Activated T-cell treated with anti-CD3 and anti-CD28 coated beads, Interleukin-2, amount 50 U/mL, for 48 hours (primary cell): ENCODE measurements around the gene PHIP.
"Not testable (repeated sequence)": the region's sequence is repeated elsewhere in the genome, so short reads cannot be mapped to it uniquely, and the experiment has no call there.

Experiments
- DNase-seq, 2 experiments: peaks; one replicate each; pipeline ENCODE4 v3.0.0-alpha.2; 2020

The PHIP gene

GRCh38 chr6:79005497-79005896 lies 72.6 kb downstream of the PHIP start:
- no peak for DNase-seq

GRCh38 chr6:79005024-79005423 lies 73.0 kb downstream of the PHIP start:
- no peak for DNase-seq

GRCh38 chr6:79004239-79004638 lies 73.8 kb downstream of the PHIP start:
- no peak for DNase-seq

- no peak for DNase-seq
Observed at GRCh38 chr6:79001415-79001814, 76.6 kb downstream of the PHIP start.

- DNase-seq, result no peak
Observed at GRCh38 chr6:78999737-79000136, 78.3 kb downstream of the PHIP start.

GRCh38 chr6:78995946-78996345 lies 82.1 kb downstream of the PHIP start:
- DNase-seq, result no peak

DNA sequence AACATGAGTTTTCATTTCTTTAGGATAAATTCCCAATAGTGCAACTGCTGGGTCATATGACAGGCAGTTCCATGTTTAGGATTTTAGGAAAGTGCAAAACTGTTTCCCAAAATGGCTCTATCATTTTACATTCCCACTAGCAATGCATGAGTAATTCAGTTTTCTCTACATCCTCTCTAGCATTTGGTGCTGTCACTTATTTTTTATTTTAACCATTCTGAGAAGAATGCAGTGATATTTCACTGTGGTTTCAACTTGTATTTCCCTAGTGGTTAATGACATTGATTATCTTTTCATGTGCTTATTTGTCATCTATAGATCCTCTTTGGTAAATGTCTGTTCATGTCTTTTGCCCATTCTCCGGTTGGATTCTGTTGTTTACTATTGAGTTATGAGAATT lies 82.7 kb downstream of the PHIP start:
- DNase-seq, result no peak

- DNase-seq, result no peak
Observed at GRCh38 chr6:78993955-78994354, 84.1 kb downstream of the PHIP start.

DNA sequence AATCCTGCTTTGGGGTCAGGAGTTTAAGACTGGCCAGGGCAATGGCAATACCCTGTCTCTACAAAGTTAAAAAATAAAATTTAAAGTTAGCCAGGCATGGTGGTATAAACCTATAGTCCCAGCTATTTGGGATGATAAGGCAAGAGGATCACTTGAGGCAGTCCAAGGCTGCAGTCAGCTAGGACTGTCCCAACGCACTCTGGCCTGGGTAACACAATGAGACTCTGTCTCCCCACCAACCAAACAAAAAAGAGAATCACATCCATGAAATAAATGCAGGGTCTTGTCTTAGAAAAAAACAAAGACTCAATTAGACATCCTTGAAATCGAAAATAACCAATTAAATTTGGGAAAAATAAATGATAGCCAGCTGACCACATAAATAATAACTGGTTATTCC lies 88.9 kb downstream of the PHIP start:
- no peak for DNase-seq

DNA sequence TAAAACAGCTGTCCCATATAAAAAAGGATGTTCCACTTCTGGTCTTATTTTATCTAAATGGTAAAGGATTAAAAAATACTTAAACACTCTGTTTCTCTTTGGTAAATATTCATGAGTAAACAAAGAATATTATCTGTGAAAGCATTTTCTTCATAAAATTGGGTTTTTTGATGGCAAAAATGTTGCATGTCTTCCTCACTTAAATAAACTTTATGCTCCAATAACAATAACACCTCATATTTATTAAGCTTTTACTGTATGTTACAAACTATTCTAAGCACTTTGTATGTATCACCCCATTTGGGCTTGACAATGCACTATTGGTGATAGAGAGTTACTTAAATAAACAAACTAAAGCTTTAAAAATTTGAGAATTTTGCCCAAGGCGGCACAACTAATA lies 91.9 kb downstream of the PHIP start:
- no peak for DNase-seq

GRCh38 chr6:78984225-78984950 lies 93.7 kb downstream of the PHIP start:
- no peak for DNase-seq

GRCh38 chr6:78967191-78967590 lies 110.9 kb downstream of the PHIP start:
- DNase-seq, result no peak

- DNase-seq, result no peak
Observed at GRCh38 chr6:78966542-78966941, 111.5 kb downstream of the PHIP start.

DNA sequence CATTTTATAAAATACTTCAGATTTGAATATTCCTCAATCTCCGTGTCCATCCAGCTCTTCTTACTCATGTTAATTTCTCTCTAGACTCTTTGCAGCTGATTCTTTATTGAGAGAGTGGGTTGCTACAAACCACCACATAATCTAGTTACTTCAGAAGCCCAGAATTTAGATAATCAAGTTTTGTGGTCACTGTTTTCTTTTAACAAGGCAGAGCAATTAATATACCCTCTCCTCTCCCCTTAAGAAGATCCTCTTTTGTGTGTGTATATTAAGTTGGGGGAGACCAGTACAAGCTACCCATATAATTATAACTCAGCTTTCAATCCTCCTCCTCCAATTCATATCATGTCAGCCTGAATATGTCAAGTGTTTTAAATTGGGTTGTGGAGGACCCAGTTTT lies 115.6 kb downstream of the PHIP start:
- DNase-seq, result no peak

DNA sequence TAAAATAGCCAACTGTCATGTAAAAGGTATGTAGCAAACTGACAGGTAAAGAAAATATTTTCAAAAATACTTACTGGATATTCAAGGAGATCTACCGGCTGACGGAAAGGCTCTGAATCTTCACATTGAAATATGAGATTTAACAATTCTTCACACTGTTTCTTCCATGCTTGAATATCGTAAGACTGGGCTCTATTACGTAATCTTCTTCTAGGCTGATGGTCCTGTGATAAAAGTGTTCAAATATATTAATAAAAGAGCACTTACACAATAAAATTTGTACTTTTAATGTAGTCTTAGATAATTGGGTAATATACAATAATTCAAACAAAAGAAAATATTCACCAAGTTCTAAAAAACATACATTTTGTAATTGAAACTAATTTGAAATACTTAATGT lies 123.3 kb downstream of the PHIP start:
- no peak for DNase-seq

DNA sequence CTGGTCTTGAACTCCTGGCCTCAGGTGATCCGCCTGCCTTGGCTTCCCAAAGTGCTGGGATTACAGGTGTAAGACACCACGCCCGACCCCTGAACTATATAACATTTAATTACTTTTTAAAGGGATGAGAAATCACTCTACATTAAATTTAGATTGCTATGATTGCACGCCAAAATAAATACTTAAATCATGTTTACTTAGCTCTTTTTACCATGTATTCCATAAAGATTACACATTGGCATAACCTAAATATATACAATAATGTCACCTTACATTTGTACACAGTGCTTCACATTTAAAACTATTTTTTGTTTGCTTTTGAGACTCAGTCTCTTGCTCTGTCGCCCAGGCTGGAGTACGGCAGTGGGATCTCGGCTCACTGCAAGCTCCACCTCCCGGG lies 124.3 kb downstream of the PHIP start:
- no peak for DNase-seq

- DNase-seq, result no peak
Observed at GRCh38 chr6:78952362-78952761, 125.7 kb downstream of the PHIP start.

DNA sequence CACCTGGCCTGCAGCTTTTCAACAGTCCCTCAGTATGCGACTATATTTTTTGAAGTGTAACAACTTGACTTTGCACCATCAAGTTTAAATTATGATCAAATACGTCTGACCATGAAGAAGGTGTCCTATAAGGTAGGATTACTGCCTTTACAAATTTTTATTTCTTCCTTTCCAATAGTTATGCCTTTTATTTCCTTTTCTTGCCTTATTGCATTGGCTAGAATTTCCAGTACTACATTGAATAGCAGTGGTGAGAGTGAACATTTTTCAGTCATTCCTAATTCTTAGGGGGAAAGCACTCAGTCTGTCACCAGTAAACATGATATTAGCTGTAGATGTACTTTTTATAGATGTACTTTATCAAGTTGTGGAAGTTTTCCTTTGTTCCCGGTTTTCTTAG lies 129.3 kb downstream of the PHIP start:
- DNase-seq, result no peak

DNA sequence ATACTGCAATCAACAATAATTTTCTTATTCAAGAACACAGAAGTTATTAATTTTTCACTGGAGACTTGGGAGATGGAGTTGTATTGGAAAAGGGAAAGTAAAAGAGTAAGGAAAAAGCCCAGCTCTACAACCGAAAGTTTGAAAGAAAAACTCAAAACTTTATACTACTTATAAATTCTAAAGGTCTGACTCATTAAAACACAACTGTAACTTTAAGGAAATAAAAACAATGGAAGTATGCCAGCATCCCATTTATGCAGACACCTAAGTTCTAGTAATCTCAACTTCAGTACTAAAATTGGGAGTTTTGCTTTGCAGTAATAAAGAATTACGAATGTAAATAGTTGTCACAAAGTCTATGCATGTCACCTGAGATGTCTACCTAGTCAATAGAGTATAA lies 130.1 kb downstream of the PHIP start:
- no peak for DNase-seq

- DNase-seq, result no peak
Observed at GRCh38 chr6:78947529-78947928, 130.5 kb downstream of the PHIP start.

DNA sequence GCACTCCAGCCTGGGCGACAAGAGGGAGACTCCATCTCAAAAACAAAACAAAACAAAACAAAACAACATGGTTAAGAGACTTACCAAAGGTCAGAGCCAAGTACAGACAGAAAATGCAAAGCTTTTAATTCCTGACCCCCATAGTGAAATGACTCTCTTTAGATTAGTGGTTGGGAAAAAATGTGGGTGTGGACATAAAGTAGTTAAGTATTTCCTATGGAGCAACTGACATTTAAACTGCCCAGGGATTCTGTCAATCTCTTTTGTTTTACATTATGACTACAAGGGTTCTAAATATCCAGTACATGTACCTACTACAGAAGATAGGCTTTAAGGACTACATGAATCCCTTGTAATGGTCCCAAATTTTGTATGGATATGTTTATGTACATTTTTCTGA lies 135.6 kb downstream of the PHIP start:
- no peak for DNase-seq

- no peak for DNase-seq
Observed at GRCh38 chr6:78936515-78936914, 141.5 kb downstream of the PHIP start.

GRCh38 chr6:78935553-78935952 lies 142.5 kb downstream of the PHIP start:
- no peak for DNase-seq

- no peak for DNase-seq
Observed at GRCh38 chr6:78925317-78925716, 152.7 kb downstream of the PHIP start.

- not testable (repeated sequence) for DNase-seq
Observed at GRCh38 chr6:78921168-78921567, 156.9 kb downstream of the PHIP start.

- no peak for DNase-seq
Observed at GRCh38 chr6:78917788-78918187, 160.3 kb downstream of the PHIP start.
